Measurements from ENCODE around the gene C10orf105.

The C10orf105 gene

DNA sequence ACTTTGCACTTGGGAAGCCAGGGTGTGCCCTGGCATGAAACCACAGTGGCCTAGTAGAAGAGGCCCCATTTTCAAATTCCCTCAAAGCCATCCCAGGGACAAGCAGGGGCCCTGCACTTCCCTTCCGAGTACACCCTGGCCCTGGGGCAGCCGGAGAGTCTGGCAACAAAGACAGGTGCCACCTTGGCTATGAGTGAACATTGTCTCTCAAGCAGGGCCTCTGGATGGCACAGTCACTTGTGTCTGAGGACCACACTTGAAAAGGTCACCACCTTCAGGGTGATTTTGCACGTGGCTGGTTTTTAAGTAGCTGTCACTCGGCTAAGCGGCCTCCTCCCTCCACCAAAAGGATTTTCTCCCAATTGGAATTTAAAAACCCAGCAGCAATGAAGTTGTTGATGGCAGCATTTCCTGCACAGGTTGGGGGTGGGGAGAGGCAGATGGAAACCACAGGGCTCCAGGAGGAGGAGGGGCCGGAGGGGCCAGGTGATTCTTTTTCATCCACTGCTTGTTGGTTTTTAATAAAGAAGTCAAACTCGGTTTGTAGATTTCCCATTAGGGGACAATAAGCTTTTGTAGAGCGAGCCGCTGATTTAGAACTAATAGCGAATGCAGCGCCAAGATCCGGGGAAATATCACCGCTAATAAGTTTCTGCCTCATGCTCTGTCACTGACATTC is 33.9 kb downstream of the C10orf105 start:
- no peak for TF ChIP-seq FOXP2 (optimal IDR thresholded peaks at IDR 0.05; ENCODE audit: borderline replicate concordance, extremely low read depth, extremely low read length, insufficient read depth)
- TF ChIP-seq TAF1 (IDR thresholded peaks at IDR 0.05; ENCODE audit: borderline replicate concordance, insufficient read depth, low read length): no peak
- no peak for TF ChIP-seq SIN3A (IDR thresholded peaks at IDR 0.05; ENCODE audit: borderline replicate concordance, insufficient read depth, low read length)
- TF ChIP-seq POLR2AphosphoS5 (IDR thresholded peaks at IDR 0.05; ENCODE audit: low read depth, low read length): no peak
- TF ChIP-seq, protein P1, sequence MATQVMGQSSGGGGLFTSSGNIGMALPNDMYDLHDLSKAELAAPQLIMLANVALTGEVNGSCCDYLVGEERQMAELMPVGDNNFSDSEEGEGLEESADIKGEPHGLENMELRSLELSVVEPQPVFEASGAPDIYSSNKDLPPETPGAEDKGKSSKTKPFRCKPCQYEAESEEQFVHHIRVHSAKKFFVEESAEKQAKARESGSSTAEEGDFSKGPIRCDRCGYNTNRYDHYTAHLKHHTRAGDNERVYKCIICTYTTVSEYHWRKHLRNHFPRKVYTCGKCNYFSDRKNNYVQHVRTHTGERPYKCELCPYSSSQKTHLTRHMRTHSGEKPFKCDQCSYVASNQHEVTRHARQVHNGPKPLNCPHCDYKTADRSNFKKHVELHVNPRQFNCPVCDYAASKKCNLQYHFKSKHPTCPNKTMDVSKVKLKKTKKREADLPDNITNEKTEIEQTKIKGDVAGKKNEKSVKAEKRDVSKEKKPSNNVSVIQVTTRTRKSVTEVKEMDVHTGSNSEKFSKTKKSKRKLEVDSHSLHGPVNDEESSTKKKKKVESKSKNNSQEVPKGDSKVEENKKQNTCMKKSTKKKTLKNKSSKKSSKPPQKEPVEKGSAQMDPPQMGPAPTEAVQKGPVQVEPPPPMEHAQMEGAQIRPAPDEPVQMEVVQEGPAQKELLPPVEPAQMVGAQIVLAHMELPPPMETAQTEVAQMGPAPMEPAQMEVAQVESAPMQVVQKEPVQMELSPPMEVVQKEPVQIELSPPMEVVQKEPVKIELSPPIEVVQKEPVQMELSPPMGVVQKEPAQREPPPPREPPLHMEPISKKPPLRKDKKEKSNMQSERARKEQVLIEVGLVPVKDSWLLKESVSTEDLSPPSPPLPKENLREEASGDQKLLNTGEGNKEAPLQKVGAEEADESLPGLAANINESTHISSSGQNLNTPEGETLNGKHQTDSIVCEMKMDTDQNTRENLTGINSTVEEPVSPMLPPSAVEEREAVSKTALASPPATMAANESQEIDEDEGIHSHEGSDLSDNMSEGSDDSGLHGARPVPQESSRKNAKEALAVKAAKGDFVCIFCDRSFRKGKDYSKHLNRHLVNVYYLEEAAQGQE (IDR thresholded peaks at IDR 0.05; ENCODE audit: insufficient read depth in 1 of 2, low read depth in 2 of 2, low read length in 2 of 2): no peak

GRCh38 chr10:71684356-71685173 is 35.0 kb downstream of the C10orf105 start:
- TF ChIP-seq TAF1 (IDR thresholded peaks at IDR 0.05; ENCODE audit: borderline replicate concordance, insufficient read depth, low read length) (no peak), POLR2AphosphoS5 (IDR thresholded peaks at IDR 0.05; ENCODE audit: low read depth, low read length) (no peak), SIN3A (IDR thresholded peaks at IDR 0.05; ENCODE audit: borderline replicate concordance, insufficient read depth, low read length) (no peak), FOXP2 (optimal IDR thresholded peaks at IDR 0.05; ENCODE audit: borderline replicate concordance, extremely low read depth, extremely low read length, insufficient read depth) (no peak)
- TF ChIP-seq, protein P1 (IDR thresholded peaks at IDR 0.05; ENCODE audit: insufficient read depth in 1 of 2, low read depth in 2 of 2, low read length in 2 of 2): no peak

DNA sequence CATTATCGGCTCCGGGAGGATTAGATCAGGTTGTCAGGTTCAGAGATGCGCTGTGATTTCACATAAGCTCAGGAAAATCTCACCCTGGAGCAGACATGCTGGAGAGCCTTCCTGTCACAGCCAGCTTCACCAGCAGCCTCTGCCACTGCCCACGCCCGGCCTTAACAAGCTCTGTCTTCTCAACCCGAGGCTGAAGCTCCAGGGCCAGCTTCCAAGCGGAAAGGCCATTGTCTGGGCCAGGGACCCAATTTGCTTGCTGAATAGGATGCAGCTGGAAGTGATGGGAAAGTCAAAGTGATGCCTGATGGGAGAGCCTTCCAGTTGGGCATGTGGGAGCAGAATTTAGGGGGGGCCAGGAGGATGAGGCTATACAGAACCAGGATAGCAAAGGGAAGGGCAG is 36.3 kb downstream of the C10orf105 start:
- no peak for TF ChIP-seq SIN3A (IDR thresholded peaks at IDR 0.05; ENCODE audit: borderline replicate concordance, insufficient read depth, low read length)
- TF ChIP-seq FOXP2 (optimal IDR thresholded peaks at IDR 0.05; ENCODE audit: borderline replicate concordance, extremely low read depth, extremely low read length, insufficient read depth): no peak
- TF ChIP-seq, protein P1 (IDR thresholded peaks at IDR 0.05; ENCODE audit: insufficient read depth in 1 of 2, low read depth in 2 of 2, low read length in 2 of 2): no peak
- no peak for TF ChIP-seq TAF1 (IDR thresholded peaks at IDR 0.05; ENCODE audit: borderline replicate concordance, insufficient read depth, low read length)
- TF ChIP-seq POLR2AphosphoS5 (IDR thresholded peaks at IDR 0.05; ENCODE audit: low read depth, low read length): no peak

DNA sequence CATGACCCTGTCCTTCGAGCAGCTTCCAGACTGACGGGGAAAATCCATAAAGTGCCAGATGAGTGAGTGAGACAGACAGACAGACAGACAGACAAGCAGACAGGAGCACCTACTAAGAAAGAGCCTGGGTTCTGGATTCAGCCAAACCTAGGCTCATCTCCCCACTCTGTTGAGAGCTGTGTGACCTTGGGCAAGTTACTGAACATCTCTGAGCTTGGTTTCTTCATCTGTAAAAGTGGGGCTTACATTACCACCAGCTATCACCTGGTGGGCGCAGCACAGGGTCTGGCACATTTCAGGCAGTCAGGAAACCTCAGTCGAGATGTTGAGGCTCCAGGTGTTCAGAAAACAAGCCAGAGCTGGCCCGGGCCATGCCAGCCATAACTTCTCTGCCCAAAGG is 37.6 kb downstream of the C10orf105 start:
- TF ChIP-seq SIN3A (IDR thresholded peaks at IDR 0.05; ENCODE audit: borderline replicate concordance, insufficient read depth, low read length) (no peak), FOXP2 (optimal IDR thresholded peaks at IDR 0.05; ENCODE audit: borderline replicate concordance, extremely low read depth, extremely low read length, insufficient read depth) (no peak), POLR2AphosphoS5 (IDR thresholded peaks at IDR 0.05; ENCODE audit: low read depth, low read length) (no peak), TAF1 (IDR thresholded peaks at IDR 0.05; ENCODE audit: borderline replicate concordance, insufficient read depth, low read length) (no peak)
- TF ChIP-seq, protein P1 (IDR thresholded peaks at IDR 0.05; ENCODE audit: insufficient read depth in 1 of 2, low read depth in 2 of 2, low read length in 2 of 2): no peak
